ENCODE data around the gene C12orf43.

Gene C12orf43

GRCh38 chr12:121060149-121061001 is 44.1 kb upstream of the C12orf43 start:
- Mint-ChIP-seq H3K27me3 (ENCODE audit: low read depth) (peaks cover 6% of the 10 kb centered on the region), H3K27ac (peak overlapping the region in 2 of 3 experiments; percentile 63 to 79), H3K36me3 (ENCODE audit: low read depth) (no peaks in the 10 kb centered on the region), H3K9me3 (no peaks in the 10 kb centered on the region), H3K4me1 (no peaks in the 10 kb centered on the region), H3K4me3 (peak overlapping the region; percentile 13 to 66 (median 27))
- TF ChIP-seq, protein P1, sequence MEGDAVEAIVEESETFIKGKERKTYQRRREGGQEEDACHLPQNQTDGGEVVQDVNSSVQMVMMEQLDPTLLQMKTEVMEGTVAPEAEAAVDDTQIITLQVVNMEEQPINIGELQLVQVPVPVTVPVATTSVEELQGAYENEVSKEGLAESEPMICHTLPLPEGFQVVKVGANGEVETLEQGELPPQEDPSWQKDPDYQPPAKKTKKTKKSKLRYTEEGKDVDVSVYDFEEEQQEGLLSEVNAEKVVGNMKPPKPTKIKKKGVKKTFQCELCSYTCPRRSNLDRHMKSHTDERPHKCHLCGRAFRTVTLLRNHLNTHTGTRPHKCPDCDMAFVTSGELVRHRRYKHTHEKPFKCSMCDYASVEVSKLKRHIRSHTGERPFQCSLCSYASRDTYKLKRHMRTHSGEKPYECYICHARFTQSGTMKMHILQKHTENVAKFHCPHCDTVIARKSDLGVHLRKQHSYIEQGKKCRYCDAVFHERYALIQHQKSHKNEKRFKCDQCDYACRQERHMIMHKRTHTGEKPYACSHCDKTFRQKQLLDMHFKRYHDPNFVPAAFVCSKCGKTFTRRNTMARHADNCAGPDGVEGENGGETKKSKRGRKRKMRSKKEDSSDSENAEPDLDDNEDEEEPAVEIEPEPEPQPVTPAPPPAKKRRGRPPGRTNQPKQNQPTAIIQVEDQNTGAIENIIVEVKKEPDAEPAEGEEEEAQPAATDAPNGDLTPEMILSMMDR (IDR thresholded peaks at IDR 0.05; ENCODE audit: unreplicated experiment in 3 of 3), result peak in 2 of 3 experiments; percentile 16 to 27

DNA sequence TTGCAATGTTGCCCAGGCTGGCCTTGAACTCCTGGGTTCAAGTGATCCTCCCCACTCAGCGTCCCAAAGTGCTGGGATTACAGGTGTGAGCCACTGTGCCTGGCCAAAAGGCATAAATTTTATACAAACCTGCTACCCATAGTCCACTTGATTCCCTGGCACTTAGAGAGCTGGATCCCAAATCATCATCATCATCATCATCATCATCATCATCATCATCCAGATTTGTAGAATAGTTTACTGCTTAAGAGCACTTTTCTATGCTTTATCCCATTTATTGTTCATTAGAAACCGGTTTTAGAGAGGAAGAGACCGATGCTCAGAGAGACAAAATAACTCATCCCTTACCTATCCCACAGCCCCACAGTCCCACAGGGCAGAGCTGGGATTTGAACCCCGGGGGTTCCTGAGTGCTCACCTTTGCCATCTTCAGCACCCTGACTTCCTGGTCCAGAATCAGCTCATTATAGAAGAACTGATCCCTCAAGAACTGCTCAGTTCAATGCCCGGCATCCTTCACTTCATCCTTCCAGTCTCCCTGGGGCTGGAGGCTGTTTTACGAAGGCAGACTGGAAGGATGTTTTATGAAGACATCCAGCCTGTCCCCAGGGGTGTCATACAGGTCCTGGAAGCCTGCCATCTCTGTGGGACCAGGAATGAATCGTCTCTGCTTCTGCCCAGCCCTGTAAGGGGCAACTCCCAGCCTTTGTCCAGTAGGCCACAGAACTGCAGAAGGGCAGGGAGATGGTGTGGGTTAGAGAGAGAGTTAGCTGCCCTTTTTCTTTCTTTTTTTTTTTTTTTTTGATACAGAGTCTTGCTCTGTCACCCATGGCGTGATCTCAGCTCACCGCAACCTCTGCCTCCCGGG is 43.0 kb upstream of the C12orf43 start:
- Mint-ChIP-seq H3K4me1 (no peaks in the 10 kb centered on the region), H3K27me3 (ENCODE audit: low read depth) (peaks cover 6% of the 10 kb centered on the region), H3K27ac (no peak overlapping the region), H3K4me3 (no peak overlapping the region), H3K9me3 (no peaks in the 10 kb centered on the region), H3K36me3 (ENCODE audit: low read depth) (no peaks in the 10 kb centered on the region)
- TF ChIP-seq, protein P1 (IDR thresholded peaks at IDR 0.05; ENCODE audit: unreplicated experiment in 3 of 3), result no peak

GRCh38 chr12:121057794-121058193 is 41.5 kb upstream of the C12orf43 start:
- H3K36me3 Mint-ChIP-seq (ENCODE audit: low read depth), result no peaks in the 10 kb centered on the region
- H3K4me1 Mint-ChIP-seq, result no peaks in the 10 kb centered on the region
- no peak overlapping the region for H3K27ac Mint-ChIP-seq
- TF ChIP-seq, protein P1 (IDR thresholded peaks at IDR 0.05; ENCODE audit: unreplicated experiment in 3 of 3), result no peak
- H3K27me3 Mint-ChIP-seq (ENCODE audit: low read depth), result peaks cover 11% of the 10 kb centered on the region
- H3K4me3 Mint-ChIP-seq, result no peak overlapping the region
- no peaks in the 10 kb centered on the region for H3K9me3 Mint-ChIP-seq

- Mint-ChIP-seq H3K9me3 (no peaks in the 10 kb centered on the region), H3K4me3 (no peak overlapping the region), H3K36me3 (ENCODE audit: low read depth) (no peaks in the 10 kb centered on the region), H3K4me1 (no peaks in the 10 kb centered on the region), H3K27ac (no peak overlapping the region), H3K27me3 (ENCODE audit: low read depth) (peaks cover 27% of the 10 kb centered on the region)
- TF ChIP-seq, protein P1 (IDR thresholded peaks at IDR 0.05; ENCODE audit: unreplicated experiment in 3 of 3), result no peak
These were observed 37.4 kb upstream of the C12orf43 start for GRCh38 chr12:121053706-121054105.

- H3K9me3 Mint-ChIP-seq, result no peaks in the 10 kb centered on the region
- TF ChIP-seq, protein P1 (IDR thresholded peaks at IDR 0.05; ENCODE audit: unreplicated experiment in 3 of 3), result no peak
- no peaks in the 10 kb centered on the region for H3K4me1 Mint-ChIP-seq
- peaks cover 26% of the 10 kb centered on the region for H3K27me3 Mint-ChIP-seq (ENCODE audit: low read depth)
- no peak overlapping the region for H3K4me3 Mint-ChIP-seq
- H3K27ac Mint-ChIP-seq, result no peak overlapping the region
- H3K36me3 Mint-ChIP-seq (ENCODE audit: low read depth), result no peaks in the 10 kb centered on the region
These were observed 34.4 kb upstream of the C12orf43 start for GRCh38 chr12:121050725-121051124.

Data from nephron (organoid).